Endothelial cell of umbilical vein (primary cell): Measurements from ENCODE around the gene LCLAT1. TPM values are rescaled to one million over a fixed set of nuclear protein-coding genes. Genes with fewer than 3 reads are reported as not detected.

Experiments used
- BruUV-seq: library from RNA; stranded (reverse); fragments of 400-500 nt; replicated peaks from 2 replicates; lab custom pipeline; 2021; lab: Mats Ljungman, UMichigan
- CTCF ChIA-PET: fragments of 300-600, 350-600 bp; sonication (Branson Sonifier 250); formaldehyde crosslinking; loops from one replicate; lab custom pipeline; 2021; ENCODE audit warnings: antibody characterized with exemption, inconsistent platforms; lab: Charles Lee
- POLR2A ChIA-PET: fragments of 300-600, 350-600 bp; sonication (Branson Sonifier 250); formaldehyde crosslinking; loops from one replicate; lab custom pipeline; 2021; ENCODE audit warnings: antibody characterized with exemption, inconsistent platforms; lab: Charles Lee
- DNase-seq: peaks from one replicate; pipeline ENCODE4 v3.0.0-alpha.2; 2011; ENCODE audit warnings: low read depth, low spot score
- FAIRE-seq: peaks from 2 replicates; lab custom pipeline; 2011; peaks lifted over from hg19 to GRCh38; lab: Jason Lieb, UNC
- H2AFZ ChIP-seq: 2 replicates; pipeline ENCODE4 v1.6.0; 2012; ENCODE audit warnings: low read depth, low read length, control low read depth, inconsistent platforms
- H3K27ac ChIP-seq: 2 replicates; pipeline ENCODE4 v1.5.1; 2011; ENCODE audit warnings: low read depth, mild to moderate bottlenecking, control low read depth, low read length, moderate library complexity; ENCODE audit not compliant: insufficient read depth
- H3K27me3 ChIP-seq, 2 experiments: 2 replicates each; pipeline versions ENCODE4 v1.6.0 to v1.6.1; 2011; ENCODE audit warnings: low read length in 2 of 2, mixed read lengths in 1 of 2; ENCODE audit not compliant: control insufficient read depth in 2 of 2, insufficient read depth in 2 of 2
- H3K36me3 ChIP-seq, 2 experiments: 2 replicates in 1 of 2; 3 replicates in 1 of 2; pipeline ENCODE4 v1.5.1; 2011; ENCODE audit warnings: low read length in 2 of 2, mild to moderate bottlenecking in 1 of 2, moderate library complexity in 1 of 2; ENCODE audit not compliant: control insufficient read depth in 2 of 2, insufficient read depth in 2 of 2; ENCODE audit errors: extremely low read depth in 1 of 2
- H3K4me1 ChIP-seq: 3 replicates; pipeline ENCODE4 v1.5.1; 2011; ENCODE audit warnings: mild to moderate bottlenecking, low read length; ENCODE audit not compliant: control insufficient read depth, insufficient read depth; ENCODE audit errors: extremely low read depth
- H3K4me2 ChIP-seq: 2 replicates; pipeline ENCODE4 v1.6.1; 2011; ENCODE audit warnings: low read length, control low read depth, mixed read lengths; ENCODE audit not compliant: insufficient read depth
- H3K4me3 ChIP-seq, 3 experiments: fragments of 200-600 bp in 1 of 3; sonication (generic), shearing (Covaris generic) in 1 of 3; replicated peaks in 1 of 3; 2 replicates each; pipeline ENCODE4 v1.5.1; 2011 to 2016; ENCODE audit warnings: control low read depth in 3 of 3, low read length in 3 of 3, mild to moderate bottlenecking in 2 of 3, inconsistent platforms in 1 of 3, low read depth in 1 of 3, moderate library complexity in 1 of 3; ENCODE audit not compliant: insufficient read depth in 1 of 3
- H3K79me2 ChIP-seq: 2 replicates; pipeline ENCODE4 v1.6.0; 2012; ENCODE audit warnings: low read length, inconsistent platforms; ENCODE audit not compliant: control insufficient read depth, insufficient read depth
- H3K9ac ChIP-seq: replicated peaks from 2 replicates; pipeline ENCODE3; 2011; ENCODE audit warnings: low read length, control low read depth; ENCODE audit not compliant: insufficient read depth; ENCODE audit errors: extremely low read depth
- H3K9me1 ChIP-seq: replicated peaks from 3 replicates; pipeline ENCODE4 v1.6.0; 2011; ENCODE audit warnings: mild to moderate bottlenecking, low read length; ENCODE audit not compliant: control insufficient read depth, insufficient read depth; ENCODE audit errors: extremely low read depth
- H3K9me3 ChIP-seq: replicated peaks from 2 replicates; pipeline ENCODE4 v1.5.1; 2012; ENCODE audit warnings: low read length, inconsistent platforms; ENCODE audit not compliant: control insufficient read depth, insufficient read depth
- H4K20me1 ChIP-seq: replicated peaks from 2 replicates; pipeline ENCODE3; 2011; ENCODE audit warnings: mild to moderate bottlenecking, low read length; ENCODE audit not compliant: control insufficient read depth, insufficient read depth; ENCODE audit errors: extremely low read depth
- EZH2 ChIP-seq: IDR thresholded peaks from 2 replicates; pipeline ENCODE4 v1.6.1; 2012; ENCODE audit warnings: borderline replicate concordance, low read depth, mild to moderate bottlenecking, moderate library complexity, low read length, inconsistent platforms; ENCODE audit not compliant: severe bottlenecking
- FOS ChIP-seq: IDR thresholded peaks from 2 replicates; pipeline ENCODE4 v1.6.1; 2011; ENCODE audit warnings: mild to moderate bottlenecking, low read length, moderate library complexity, borderline replicate concordance; ENCODE audit not compliant: insufficient read depth
- GATA2 ChIP-seq: IDR thresholded peaks from 2 replicates; pipeline ENCODE4 v1.7.0; 2011; ENCODE audit warnings: low read depth, mild to moderate bottlenecking, moderate library complexity, mixed read lengths, low read length; ENCODE audit not compliant: insufficient read length, insufficient read depth
- JUN ChIP-seq: IDR thresholded peaks from 2 replicates; pipeline ENCODE4 v1.6.1; 2011; ENCODE audit warnings: borderline replicate concordance, low read depth; ENCODE audit not compliant: insufficient read length, insufficient read depth
- MYC ChIP-seq: IDR thresholded peaks from one replicate; pipeline ENCODE4 v1.6.1; 2011; ENCODE audit warnings: mild to moderate bottlenecking, low read depth, low read length
- POLR2A ChIP-seq: IDR thresholded peaks from 2 replicates; pipeline ENCODE4 v1.6.1; 2012; ENCODE audit warnings: low read depth, mild to moderate bottlenecking, control low read depth, low read length
- POLR2AphosphoS5 ChIP-seq: IDR thresholded peaks from 2 replicates; pipeline ENCODE4 v1.6.1; 2012; ENCODE audit warnings: low read depth, mild to moderate bottlenecking, control low read depth, low read length, moderate library complexity; ENCODE audit not compliant: insufficient read depth
- dilution Hi-C: fragments of 300-500 bp; cut with MboI; formaldehyde crosslinking; loops from one replicate; pipeline ENCODE4 v1.15.0; 2019; ENCODE audit warnings: low sequenced_read_pairs; ENCODE audit not compliant: extremely low pct_ligation_motif_present
- intact Hi-C: fragments of 100-400 bp; cut with micrococcal nuclease; formaldehyde crosslinking; loops from one replicate; pipeline ENCODE4 v1.10.0; 2022
- polyA plus RNA-seq, 4 experiments: library from polyadenylated mRNA; depleted of rRNA in 3 of 4; stranded (reverse) in 3 of 4; unstranded in 1 of 4; fragments of >200 nt; gene quantifications; 2 replicates each; pipeline versions ENCODE4 v1.2.1 to v1.2.3, GENCODE V29; 2011 to 2012; ENCODE audit warnings: missing spikeins in 1 of 4
- total RNA-seq: library from RNA; stranded (reverse); gene quantifications from 2 replicates; pipeline ENCODE4 v1.2.3, GENCODE V29; 2021
- TF ChIP-seq, protein P1 (sequence below): IDR thresholded peaks from 2 replicates; pipeline ENCODE4 v1.6.1; 2011; ENCODE audit not compliant: insufficient read depth, insufficient read length
- TF ChIP-seq, protein P2 (sequence below), 2 donors: IDR thresholded peaks; 1 replicate in 1 of 2; 2 replicates in 1 of 2; pipeline ENCODE4 v1.5.1; 2011; ENCODE audit warnings: low read length in 2 of 2, mild to moderate bottlenecking in 2 of 2, moderate library complexity in 2 of 2, control low read depth in 1 of 2, inconsistent platforms in 1 of 2, low read depth in 1 of 2; ENCODE audit not compliant: insufficient read depth in 1 of 2; ENCODE audit errors: extremely low read depth in 1 of 2

LCLAT1 gene
- total and polyA plus RNA-seq, 2 donors (not counting 3 experiments of a cell fraction or from before 2014, with no cell fraction given) = 6.1 to 20.8 TPM

DNA sequence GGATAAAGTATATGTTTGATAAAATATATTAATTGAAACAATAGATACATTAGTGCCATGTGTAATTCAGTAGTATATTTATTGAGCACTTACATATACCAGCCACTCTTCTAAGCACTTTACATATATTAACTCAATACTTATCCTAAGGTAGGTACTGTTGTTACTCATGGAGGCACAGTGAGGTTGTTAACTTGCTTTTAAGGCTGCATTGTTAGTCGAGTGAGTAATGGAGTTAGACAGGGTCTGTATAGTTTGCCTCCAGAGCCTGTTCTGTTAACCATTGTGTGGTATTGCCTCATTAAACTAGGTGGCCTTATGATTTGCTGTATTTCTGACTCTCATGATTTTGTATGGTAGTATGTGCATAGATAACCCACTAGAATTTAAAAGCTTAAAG is 44.2 kb downstream of the LCLAT1 start:
- Histone ChIP-seq H3K79me2 (peaks cover 5% of the 10 kb centered on the region), H4K20me1 (no peaks in the 10 kb centered on the region), H2AFZ (no peak overlapping the region), H3K27ac (no peak overlapping the region), H3K9me1 (no peaks in the 10 kb centered on the region), H3K4me1 (no peaks in the 10 kb centered on the region), H3K4me2 (no peak overlapping the region), H3K9ac (no peak overlapping the region), H3K9me3 (no peaks in the 10 kb centered on the region), H3K4me3 (no peak overlapping the region), H3K27me3 (no peaks in the 10 kb centered on the region), H3K36me3 (no peaks in the 10 kb centered on the region)
- POLR2A ChIA-PET = no interaction called here
- dilution Hi-C loops = no loop called here
- intact Hi-C loops = no loop called here
- DNase-seq = no peak
- TF ChIP-seq EZH2 (no peak), GATA2 (no peak), POLR2AphosphoS5 (no peak), FOS (no peak), POLR2A (no peak), JUN (no peak), MYC (no peak)
- TF ChIP-seq, protein P1, sequence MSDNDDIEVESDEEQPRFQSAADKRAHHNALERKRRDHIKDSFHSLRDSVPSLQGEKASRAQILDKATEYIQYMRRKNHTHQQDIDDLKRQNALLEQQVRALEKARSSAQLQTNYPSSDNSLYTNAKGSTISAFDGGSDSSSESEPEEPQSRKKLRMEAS = no peak
- TF ChIP-seq, protein P2, sequence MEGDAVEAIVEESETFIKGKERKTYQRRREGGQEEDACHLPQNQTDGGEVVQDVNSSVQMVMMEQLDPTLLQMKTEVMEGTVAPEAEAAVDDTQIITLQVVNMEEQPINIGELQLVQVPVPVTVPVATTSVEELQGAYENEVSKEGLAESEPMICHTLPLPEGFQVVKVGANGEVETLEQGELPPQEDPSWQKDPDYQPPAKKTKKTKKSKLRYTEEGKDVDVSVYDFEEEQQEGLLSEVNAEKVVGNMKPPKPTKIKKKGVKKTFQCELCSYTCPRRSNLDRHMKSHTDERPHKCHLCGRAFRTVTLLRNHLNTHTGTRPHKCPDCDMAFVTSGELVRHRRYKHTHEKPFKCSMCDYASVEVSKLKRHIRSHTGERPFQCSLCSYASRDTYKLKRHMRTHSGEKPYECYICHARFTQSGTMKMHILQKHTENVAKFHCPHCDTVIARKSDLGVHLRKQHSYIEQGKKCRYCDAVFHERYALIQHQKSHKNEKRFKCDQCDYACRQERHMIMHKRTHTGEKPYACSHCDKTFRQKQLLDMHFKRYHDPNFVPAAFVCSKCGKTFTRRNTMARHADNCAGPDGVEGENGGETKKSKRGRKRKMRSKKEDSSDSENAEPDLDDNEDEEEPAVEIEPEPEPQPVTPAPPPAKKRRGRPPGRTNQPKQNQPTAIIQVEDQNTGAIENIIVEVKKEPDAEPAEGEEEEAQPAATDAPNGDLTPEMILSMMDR (IDR thresholded peaks at IDR 0.05; ENCODE audit: extremely low read depth in 1 of 2, insufficient read depth in 1 of 2, low read depth in 1 of 2, low read length in 2 of 2) = no peak
- FAIRE-seq = no peak
- CTCF ChIA-PET = no interaction called here
- no TSS peak for BruUV-seq
